A549 (cell line): ENCODE results near the gene BCR. TPM values are rescaled to one million over a fixed set of nuclear protein-coding genes. Genes with fewer than 3 reads are reported as not detected.

ENCODE experiments used
- ATAC-seq, 2 experiments: fragments of 200-7000 bp in 1 of 2; fragments of >200 bp in 1 of 2; cut with Nextera tagmentation in 1 of 2; cut with Tn5 transposase in 1 of 2; 3 replicates each; pipeline versions ENCODE4 v1.8.0 to v1.9.1; 2018 to 2020; ENCODE audit warnings: mild to moderate bottlenecking in 1 of 2, moderate library complexity in 1 of 2
- CTCF ChIA-PET: fragments of 300-600 bp; sonication (Branson Sonifier 250); formaldehyde crosslinking; extraction: SDS; loops from one replicate; lab custom pipeline; 2021; ENCODE audit warnings: antibody characterized with exemption, inconsistent platforms; lab: Yijun Ruan, JAX
- POLR2A ChIA-PET: fragments of 350-600 bp; formaldehyde crosslinking; extraction: SDS; loops from one replicate; lab custom pipeline; 2021; ENCODE audit warnings: antibody characterized with exemption, inconsistent platforms; lab: Yijun Ruan, JAX
- DNase-seq, 2 experiments: peaks; one replicate each; pipeline versions ENCODE4 v3.0.0 to v3.0.0-alpha.2; 2011 to 2016; ENCODE audit warnings: low read depth in 1 of 2, low spot score in 1 of 2
- FAIRE-seq: peaks from 2 replicates; lab custom pipeline; 2011; peaks lifted over from hg19 to GRCh38; lab: Jason Lieb, UNC
- H3K27ac ChIP-seq, 2 experiments: fragments of >200 bp; sonication (Bioruptor Twin); formaldehyde crosslinking; 3 replicates each; pipeline ENCODE4 v1.5.1; 2016 to 2017
- H3K4me1 ChIP-seq: fragments of >200 bp; sonication (Bioruptor Twin); formaldehyde crosslinking; 3 replicates; pipeline ENCODE4 v1.6.1; 2016
- H3K4me2 ChIP-seq: fragments of >200 bp; sonication (Bioruptor Twin); formaldehyde crosslinking; 3 replicates; pipeline ENCODE4 v1.6.1; 2016
- H3K4me3 ChIP-seq: fragments of >200 bp; sonication (Bioruptor Twin); formaldehyde crosslinking; 3 replicates; pipeline ENCODE4 v1.5.1; 2016
- H3K9me3 ChIP-seq: fragments of >200 bp; sonication (Bioruptor Twin); formaldehyde crosslinking; 3 replicates; pipeline ENCODE4 v1.6.1; 2016
- CHD4 ChIP-seq: fragments of 200-600 bp; sonication (generic); IDR thresholded peaks from 2 replicates; pipeline ENCODE4 v1.6.1; 2016; ENCODE audit warnings: antibody characterized with exemption, mild to moderate bottlenecking, borderline replicate concordance
- EP300 ChIP-seq, 2 experiments: fragments of >200 bp; sonication (Bioruptor Twin); formaldehyde crosslinking; IDR thresholded peaks; 2 replicates in 1 of 2; 3 replicates in 1 of 2; pipeline ENCODE4 v1.6.1; 2016 to 2017
- FOSB ChIP-seq: fragments of 250-450 bp; sonication (Bioruptor Pico); IDR thresholded peaks from 2 replicates; pipeline ENCODE4 v1.5.0; 2020; ENCODE audit warnings: mild to moderate bottlenecking, moderate library complexity
- HEYL ChIP-seq: fragments of 250-450 bp; sonication (Bioruptor Pico); IDR thresholded peaks from 2 replicates; pipeline ENCODE4 v1.8.0; 2021; ENCODE audit warnings: mild to moderate bottlenecking, moderate library complexity
- HOXA7 ChIP-seq: fragments of 250-450 bp; sonication (Bioruptor Pico); IDR thresholded peaks from 2 replicates; pipeline ENCODE4 v1.5.0; 2020; ENCODE audit warnings: mild to moderate bottlenecking, moderate library complexity
- HOXB5 ChIP-seq: fragments of 250-450 bp; sonication (Bioruptor Pico); IDR thresholded peaks from 2 replicates; pipeline ENCODE4 v1.5.0; 2020; ENCODE audit warnings: mild to moderate bottlenecking, moderate library complexity
- JUNB ChIP-seq: fragments of >200 bp; sonication (Bioruptor Twin); formaldehyde crosslinking; IDR thresholded peaks from 2 replicates; pipeline ENCODE4 v1.6.1; 2016
- KDM1A ChIP-seq: fragments of 200-600 bp; sonication (generic); IDR thresholded peaks from 2 replicates; pipeline ENCODE4 v1.6.1; 2016; ENCODE audit warnings: low read depth, mild to moderate bottlenecking
- KDM5A ChIP-seq: fragments of 200-600 bp; sonication (generic); IDR thresholded peaks from 2 replicates; pipeline ENCODE4 v1.6.1; 2016; ENCODE audit warnings: antibody characterized with exemption, mild to moderate bottlenecking
- MAZ ChIP-seq: fragments of 150-350 bp; IDR thresholded peaks from 2 replicates; pipeline ENCODE4 v1.6.1; 2014; ENCODE audit warnings: antibody characterized with exemption, low read depth, low read length, borderline replicate concordance
- RAD21 ChIP-seq, 2 experiments: fragments of >200 bp in 1 of 2; sonication (Bioruptor Twin) in 1 of 2; formaldehyde crosslinking in 1 of 2; IDR thresholded peaks in 1 of 2; conservative IDR thresholded peaks in 1 of 2; 2 replicates in 1 of 2; 3 replicates in 1 of 2; pipeline ENCODE4 v1.6.1; 2012 to 2018; ENCODE audit warnings: inconsistent platforms in 1 of 2
- ZC3H11A ChIP-seq: fragments of 450-650 bp; IDR thresholded peaks from 2 replicates; pipeline ENCODE4 v1.6.1; 2014; ENCODE audit warnings: antibody characterized with exemption, mild to moderate bottlenecking
- WGBS: methylation state at CpG from one replicate; pipeline ENCODE4 v1.1.6; 2017; ENCODE audit errors: missing lambda C conversion rate; 5-methylcytosine and 5-hydroxymethylcytosine counted together
- polyA plus RNA-seq, 4 experiments: library from polyadenylated mRNA; depleted of rRNA in 3 of 4; stranded (reverse); fragments of >200 nt; fragmentation: RNase III in 1 of 4; extraction: RNeasy Plus Mini Kit Qiagen cat#74134 plus additional on column Dnase treatment in 1 of 4; gene quantifications; 2 replicates in 3 of 4; 3 replicates in 1 of 4; pipeline ENCODE4 v1.2.3, GENCODE V29; 2011 to 2017
- TF ChIP-seq, protein P1 (sequence below): fragments of >200 bp; sonication (Bioruptor Twin); formaldehyde crosslinking; IDR thresholded peaks from 3 replicates; pipeline ENCODE4 v1.5.1; 2016
- TF ChIP-seq, protein P2 (sequence below): fragments of 450-650 bp; IDR thresholded peaks from 2 replicates; pipeline ENCODE4 v1.6.1; 2014; ENCODE audit warnings: antibody characterized with exemption
- TF ChIP-seq, protein P3 (sequence below): fragments of >200 bp; sonication (Bioruptor Twin); formaldehyde crosslinking; IDR thresholded peaks from 3 replicates; pipeline ENCODE4 v1.6.1; 2016

BCR gene
- polyA plus RNA-seq, 2 of the 4 experiments (the other 2 are of a cell fraction), result 14.7 to 16.4 TPM

DNA sequence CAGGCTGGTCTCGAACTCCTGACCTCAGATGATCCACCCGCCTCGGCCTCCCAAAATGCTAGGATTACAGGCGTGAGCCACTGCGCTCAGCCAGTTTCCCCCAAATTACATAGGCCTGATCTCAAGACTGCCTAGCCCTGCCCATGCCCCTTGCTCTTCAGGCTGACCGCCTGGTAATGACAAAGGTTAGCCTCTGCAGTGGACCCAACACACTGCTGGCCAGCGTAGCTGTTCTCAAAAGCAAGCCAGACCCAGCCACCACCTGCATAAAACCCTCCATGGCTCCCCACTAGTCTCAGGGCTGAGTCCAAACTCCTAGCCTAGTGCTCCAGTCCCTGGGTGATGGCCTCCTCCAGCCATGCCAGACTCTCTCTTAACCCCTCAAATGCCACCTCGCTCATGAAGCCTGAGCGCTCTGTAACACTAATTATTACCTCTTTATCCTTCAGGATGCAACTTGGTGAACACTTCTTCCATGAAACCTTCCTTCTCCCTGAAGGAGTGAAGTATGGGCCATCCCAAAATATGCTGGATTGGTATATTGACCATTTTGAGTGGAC, 37.7 kb upstream of the BCR start:
- TF ChIP-seq, protein P1, sequence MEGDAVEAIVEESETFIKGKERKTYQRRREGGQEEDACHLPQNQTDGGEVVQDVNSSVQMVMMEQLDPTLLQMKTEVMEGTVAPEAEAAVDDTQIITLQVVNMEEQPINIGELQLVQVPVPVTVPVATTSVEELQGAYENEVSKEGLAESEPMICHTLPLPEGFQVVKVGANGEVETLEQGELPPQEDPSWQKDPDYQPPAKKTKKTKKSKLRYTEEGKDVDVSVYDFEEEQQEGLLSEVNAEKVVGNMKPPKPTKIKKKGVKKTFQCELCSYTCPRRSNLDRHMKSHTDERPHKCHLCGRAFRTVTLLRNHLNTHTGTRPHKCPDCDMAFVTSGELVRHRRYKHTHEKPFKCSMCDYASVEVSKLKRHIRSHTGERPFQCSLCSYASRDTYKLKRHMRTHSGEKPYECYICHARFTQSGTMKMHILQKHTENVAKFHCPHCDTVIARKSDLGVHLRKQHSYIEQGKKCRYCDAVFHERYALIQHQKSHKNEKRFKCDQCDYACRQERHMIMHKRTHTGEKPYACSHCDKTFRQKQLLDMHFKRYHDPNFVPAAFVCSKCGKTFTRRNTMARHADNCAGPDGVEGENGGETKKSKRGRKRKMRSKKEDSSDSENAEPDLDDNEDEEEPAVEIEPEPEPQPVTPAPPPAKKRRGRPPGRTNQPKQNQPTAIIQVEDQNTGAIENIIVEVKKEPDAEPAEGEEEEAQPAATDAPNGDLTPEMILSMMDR, result no peak
- TF ChIP-seq CHD4 (0 out of 2 replicates have a peak, but pooled peaks have one; percentile 76), MAZ (no peak), RAD21 (conservative IDR thresholded peaks at IDR 0.05 in 1 of 2, IDR thresholded peaks at IDR 0.05 in 1 of 2) (no peak), HOXA7 (CRISPR knock-in tag) (no peak), HOXB5 (CRISPR knock-in tag) (no peak), KDM1A (0 out of 2 replicates have a peak, but pooled peaks have one; percentile 37), FOSB (no peak)
- TF ChIP-seq, protein P2, sequence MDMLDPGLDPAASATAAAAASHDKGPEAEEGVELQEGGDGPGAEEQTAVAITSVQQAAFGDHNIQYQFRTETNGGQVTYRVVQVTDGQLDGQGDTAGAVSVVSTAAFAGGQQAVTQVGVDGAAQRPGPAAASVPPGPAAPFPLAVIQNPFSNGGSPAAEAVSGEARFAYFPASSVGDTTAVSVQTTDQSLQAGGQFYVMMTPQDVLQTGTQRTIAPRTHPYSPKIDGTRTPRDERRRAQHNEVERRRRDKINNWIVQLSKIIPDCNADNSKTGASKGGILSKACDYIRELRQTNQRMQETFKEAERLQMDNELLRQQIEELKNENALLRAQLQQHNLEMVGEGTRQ, result no peak
- Histone ChIP-seq H3K9me3 (no peaks in the 10 kb centered on the region), H3K4me1 (peaks cover 20% of the 10 kb centered on the region; the same call in 1 of the 3 replicates), H3K4me2 (peak overlapping the region; percentile 73), H3K4me3 (peak overlapping the region; percentile 38), H3K27ac (peak overlapping the region; percentile 70 to 92)
- WGBS, result 45% methylated on average over 7 of the region's 9 CpGs
- ATAC-seq, result no peak
- ChIA-PET CTCF (interaction anchor here (1.1 to 6.3 kb wide), 3 partner anchors 11 to 185 kb away, joined by 3 to 57 read pairs (median 7); no protein-coding TSS in a partner anchor), POLR2A (no interaction called here)
- FAIRE-seq, result no peak
- no peak for DNase-seq

DNA sequence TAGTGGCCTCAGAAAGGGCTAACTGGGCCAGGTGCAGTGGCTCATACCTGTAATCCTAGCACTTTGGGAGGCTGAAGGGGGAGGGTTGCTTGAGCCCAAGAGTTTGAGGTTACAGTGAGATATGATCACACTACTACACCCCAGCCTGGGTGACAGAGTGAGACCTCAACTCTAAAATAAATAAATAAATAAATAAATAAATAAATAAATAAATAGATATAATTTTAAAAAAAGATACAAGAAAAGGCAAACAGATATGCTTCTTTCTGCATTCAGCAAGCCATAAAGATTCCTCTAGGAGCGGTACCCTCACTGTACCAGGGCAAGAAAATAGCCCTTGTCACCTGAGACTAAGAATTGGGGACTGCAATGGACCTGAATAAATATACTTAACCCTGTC, 37.2 kb upstream of the BCR start:
- ChIA-PET POLR2A (no interaction called here), CTCF (interaction anchor here (1.2 kb wide), 1 partner anchor 188 kb away, joined by 3 read pairs; no protein-coding TSS in a partner anchor)
- no peak overlapping the region for H3K4me3 ChIP-seq
- H3K9me3 ChIP-seq, result no peaks in the 10 kb centered on the region
- H3K4me1 ChIP-seq, result peaks cover 20% of the 10 kb centered on the region; the same call in 1 of the 3 replicates
- no peak overlapping the region for H3K4me2 ChIP-seq
- DNase-seq (no peak), FAIRE-seq (no peak), ATAC-seq (no peak)
- TF ChIP-seq MAZ (no peak), FOSB (no peak), ZC3H11A (peak; percentile 36), KDM1A (no peak)
- H3K27ac ChIP-seq, result peak overlapping the region in 1 of 2 experiments; percentile 92; a peak in 2 of 6 replicates
- 96% methylated on average over 1 of the region's 1 CpG for WGBS

DNA sequence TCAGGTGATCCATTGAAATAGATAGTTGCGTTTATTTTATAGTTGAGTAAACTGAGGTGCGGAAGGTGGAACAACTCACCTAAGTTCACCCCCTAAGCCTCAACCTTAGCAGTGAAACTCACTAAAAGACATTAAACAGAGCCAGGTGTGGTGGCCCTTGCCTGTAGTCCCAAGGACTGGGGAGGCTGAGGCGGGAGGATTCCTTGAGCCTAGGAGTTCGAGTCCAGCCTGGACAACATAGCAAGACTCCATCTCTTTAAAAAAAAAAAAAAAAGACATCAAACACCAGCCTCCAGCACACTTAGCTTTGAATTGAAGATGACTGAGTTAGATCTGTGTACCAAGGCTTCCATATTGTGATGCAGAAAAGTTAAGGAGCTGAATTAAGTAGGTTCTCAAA, 35.9 kb upstream of the BCR start:
- Histone ChIP-seq H3K27ac (peak overlapping the region; percentile 59 to 77), H3K4me1 (peaks cover 20% of the 10 kb centered on the region; the same call in 1 of the 3 replicates), H3K4me2 (peak overlapping the region; percentile 95), H3K4me3 (peak overlapping the region; percentile 56), H3K9me3 (no peaks in the 10 kb centered on the region)
- ATAC-seq (no peak), FAIRE-seq (no peak), DNase-seq (no peak)
- 95% methylated on average over 4 of the region's 4 CpGs for WGBS
- TF ChIP-seq, protein P3, sequence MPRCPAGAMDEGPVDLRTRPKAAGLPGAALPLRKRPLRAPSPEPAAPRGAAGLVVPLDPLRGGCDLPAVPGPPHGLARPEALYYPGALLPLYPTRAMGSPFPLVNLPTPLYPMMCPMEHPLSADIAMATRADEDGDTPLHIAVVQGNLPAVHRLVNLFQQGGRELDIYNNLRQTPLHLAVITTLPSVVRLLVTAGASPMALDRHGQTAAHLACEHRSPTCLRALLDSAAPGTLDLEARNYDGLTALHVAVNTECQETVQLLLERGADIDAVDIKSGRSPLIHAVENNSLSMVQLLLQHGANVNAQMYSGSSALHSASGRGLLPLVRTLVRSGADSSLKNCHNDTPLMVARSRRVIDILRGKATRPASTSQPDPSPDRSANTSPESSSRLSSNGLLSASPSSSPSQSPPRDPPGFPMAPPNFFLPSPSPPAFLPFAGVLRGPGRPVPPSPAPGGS, result no peak
- TF ChIP-seq KDM5A (no peak), JUNB (no peak), EP300 (IDR thresholded peaks at IDR 0.05) (no peak), HEYL (CRISPR knock-in tag) (no peak)
- POLR2A ChIA-PET, result interaction anchor here (0.8 kb wide), 1 partner anchor 17 kb away, joined by 5 read pairs; no protein-coding TSS in a partner anchor
- CTCF ChIA-PET, result interaction anchor here (0.5 to 1.7 kb wide), 5 partner anchors 15 to 189 kb away, joined by 3 to 4 read pairs (median 3); no protein-coding TSS in a partner anchor
